Measurements from ENCODE around the gene TMEM255B.

TMEM255B gene

DNA sequence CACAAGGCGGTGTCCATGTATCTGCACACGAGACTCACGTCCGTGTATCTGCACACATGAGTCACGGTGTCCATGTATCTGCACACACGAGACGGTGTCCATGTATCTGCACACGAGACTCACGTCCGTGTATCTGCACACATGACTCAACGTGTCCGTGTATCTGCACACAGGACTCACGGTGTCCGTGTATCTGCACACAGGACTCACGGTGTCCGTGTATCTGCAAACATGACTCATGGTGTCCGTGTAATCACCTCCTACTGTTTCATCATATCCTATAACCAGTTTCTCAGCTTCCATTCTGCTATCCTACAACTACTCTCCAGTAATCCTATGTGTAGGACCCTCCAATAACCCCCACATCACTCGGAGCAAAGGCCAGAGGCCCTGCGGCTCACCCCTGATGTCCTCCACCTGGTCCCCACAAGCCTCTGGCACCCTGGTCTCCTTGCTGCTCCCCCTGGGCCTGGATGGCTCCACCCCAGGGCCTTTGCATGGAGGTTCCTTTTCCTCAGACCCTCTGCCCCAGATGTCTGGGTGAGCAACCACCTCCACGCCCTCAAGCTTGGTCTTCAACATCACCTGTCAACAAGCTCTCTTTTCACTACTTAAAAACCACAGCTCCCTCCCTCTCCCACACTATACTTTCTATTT lies 2.5 kb upstream of the TMEM255B start:
- in situ Hi-C loops (cut with MboI; ENCODE audit: low pct_unique_long_range_greater_than_20kb, low sequenced_read_pairs, unreplicated experiment): no loop called here
- TF ChIP-seq, protein P1, sequence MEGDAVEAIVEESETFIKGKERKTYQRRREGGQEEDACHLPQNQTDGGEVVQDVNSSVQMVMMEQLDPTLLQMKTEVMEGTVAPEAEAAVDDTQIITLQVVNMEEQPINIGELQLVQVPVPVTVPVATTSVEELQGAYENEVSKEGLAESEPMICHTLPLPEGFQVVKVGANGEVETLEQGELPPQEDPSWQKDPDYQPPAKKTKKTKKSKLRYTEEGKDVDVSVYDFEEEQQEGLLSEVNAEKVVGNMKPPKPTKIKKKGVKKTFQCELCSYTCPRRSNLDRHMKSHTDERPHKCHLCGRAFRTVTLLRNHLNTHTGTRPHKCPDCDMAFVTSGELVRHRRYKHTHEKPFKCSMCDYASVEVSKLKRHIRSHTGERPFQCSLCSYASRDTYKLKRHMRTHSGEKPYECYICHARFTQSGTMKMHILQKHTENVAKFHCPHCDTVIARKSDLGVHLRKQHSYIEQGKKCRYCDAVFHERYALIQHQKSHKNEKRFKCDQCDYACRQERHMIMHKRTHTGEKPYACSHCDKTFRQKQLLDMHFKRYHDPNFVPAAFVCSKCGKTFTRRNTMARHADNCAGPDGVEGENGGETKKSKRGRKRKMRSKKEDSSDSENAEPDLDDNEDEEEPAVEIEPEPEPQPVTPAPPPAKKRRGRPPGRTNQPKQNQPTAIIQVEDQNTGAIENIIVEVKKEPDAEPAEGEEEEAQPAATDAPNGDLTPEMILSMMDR (IDR thresholded peaks at IDR 0.05; ENCODE audit: extremely low read depth, insufficient read depth, missing control alignments): no peak
- DNase-seq (ENCODE audit: low spot score): no peak

DNA sequence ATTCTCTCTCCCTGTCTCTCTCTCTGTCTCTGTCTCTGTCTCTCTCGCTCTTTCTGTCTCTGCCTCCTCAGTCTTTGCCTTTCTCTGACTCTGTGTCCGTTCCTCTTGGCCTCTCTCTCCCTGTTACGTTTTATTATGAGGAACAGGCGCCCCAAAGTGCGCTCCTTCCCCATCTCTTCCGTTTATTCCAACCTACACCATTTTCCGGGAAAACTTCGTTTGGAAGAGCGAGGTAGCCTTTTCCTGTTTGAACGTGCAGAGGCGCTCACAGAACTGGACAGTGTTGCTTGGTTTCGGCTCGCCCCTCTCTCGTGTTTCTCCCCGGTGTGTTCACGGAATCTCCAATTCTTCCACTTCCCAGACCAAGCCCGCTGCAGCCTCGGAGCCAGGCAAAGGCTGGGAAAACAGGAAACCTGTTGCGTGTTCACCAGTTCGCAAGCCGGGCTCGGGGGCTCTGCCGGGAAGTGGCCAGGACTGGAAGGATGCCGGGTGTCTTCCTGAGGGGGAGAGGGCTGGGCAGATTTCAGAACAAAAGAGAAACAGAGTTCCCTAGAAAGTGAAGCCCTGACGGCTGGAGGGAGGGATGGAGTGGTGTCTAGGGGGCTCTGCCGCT lies 605 bp downstream of the TMEM255B start:
- in situ Hi-C loops (cut with MboI; ENCODE audit: low pct_unique_long_range_greater_than_20kb, low sequenced_read_pairs, unreplicated experiment): no loop called here
- TF ChIP-seq, protein P1 (IDR thresholded peaks at IDR 0.05; ENCODE audit: extremely low read depth, insufficient read depth, missing control alignments): no peak
- no peak for DNase-seq (ENCODE audit: low spot score)

GRCh38 chr13:113761136-113761535 lies 2.1 kb downstream of the TMEM255B start:
- in situ Hi-C loops (cut with MboI; ENCODE audit: low pct_unique_long_range_greater_than_20kb, low sequenced_read_pairs, unreplicated experiment): no loop called here
- TF ChIP-seq, protein P1 (IDR thresholded peaks at IDR 0.05; ENCODE audit: extremely low read depth, insufficient read depth, missing control alignments): no peak

DNA sequence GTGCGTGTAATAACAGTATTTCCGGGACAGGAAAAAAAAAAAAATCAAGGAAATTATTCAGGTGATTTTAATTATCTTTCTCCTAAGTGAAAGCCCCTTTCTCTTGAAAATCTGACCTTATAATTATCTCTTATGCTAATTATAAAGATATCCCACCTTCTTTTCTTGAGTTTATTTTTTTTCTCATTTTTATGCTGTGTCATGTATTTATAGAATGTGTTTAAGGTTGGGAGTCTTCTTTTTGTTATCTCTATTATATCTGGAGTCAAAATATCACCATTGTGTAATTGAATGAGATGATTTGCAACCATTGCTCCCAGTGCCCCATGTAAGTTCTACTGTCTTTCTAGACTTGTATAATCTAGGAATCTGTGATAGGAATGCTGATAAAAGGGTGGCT lies 3.0 kb downstream of the TMEM255B start:
- in situ Hi-C loops (cut with MboI; ENCODE audit: low pct_unique_long_range_greater_than_20kb, low sequenced_read_pairs, unreplicated experiment): no loop called here
- no peak for DNase-seq (ENCODE audit: low spot score)
- TF ChIP-seq, protein P1 (IDR thresholded peaks at IDR 0.05; ENCODE audit: extremely low read depth, insufficient read depth, missing control alignments): no peak

More at GRCh38 chr13:113761136-113761535, 2.1 kb downstream of the TMEM255B start:
- DNase-seq (ENCODE audit: low spot score): no peak

- TF ChIP-seq, protein P1 (IDR thresholded peaks at IDR 0.05; ENCODE audit: extremely low read depth, insufficient read depth, missing control alignments): no peak
- DNase-seq (ENCODE audit: low spot score): no peak
- in situ Hi-C loops (cut with MboI; ENCODE audit: low pct_unique_long_range_greater_than_20kb, low sequenced_read_pairs, unreplicated experiment): no loop called here
Measured at GRCh38 chr13:113762538-113762937, 3.5 kb downstream of the TMEM255B start.

- DNase-seq (ENCODE audit: low spot score): no peak
- TF ChIP-seq, protein P1 (IDR thresholded peaks at IDR 0.05; ENCODE audit: extremely low read depth, insufficient read depth, missing control alignments): no peak
- in situ Hi-C loops (cut with MboI; ENCODE audit: low pct_unique_long_range_greater_than_20kb, low sequenced_read_pairs, unreplicated experiment): no loop called here
Measured at GRCh38 chr13:113763254-113763653, 4.2 kb downstream of the TMEM255B start.

All from GM13977 (cell line).